Thymus (tissue), 11 donors: ENCODE results near the gene PKP2. TPM values are rescaled to one million over a fixed set of nuclear protein-coding genes. Genes with fewer than 3 reads are reported as not detected.
"Not testable (repeated sequence)": the region's sequence is repeated elsewhere in the genome, so short reads cannot be mapped to it uniquely, and the experiment has no call there.

ENCODE experiments used
- DNase-seq, 9 donors: peaks; one replicate each; pipeline ENCODE4 v3.0.0-alpha.2; 2013; ENCODE audit warnings: low spot score in 9 of 9, low read depth in 6 of 9, missing footprints in 1 of 9
- H3K27ac ChIP-seq, 2 donors: one replicate each; pipeline ENCODE4 v1.5.1; 2013; ENCODE audit warnings: control low read depth in 1 of 2, low read depth in 1 of 2, low read length in 1 of 2, mild to moderate bottlenecking in 1 of 2, moderate library complexity in 1 of 2
- H3K27me3 ChIP-seq, 2 donors: one replicate each; pipeline ENCODE4 v1.5.1; 2013; ENCODE audit warnings: low read length in 1 of 2; ENCODE audit not compliant: control insufficient read depth in 2 of 2, insufficient read depth in 1 of 2
- H3K36me3 ChIP-seq, 2 donors: one replicate each; pipeline ENCODE4 v1.5.1; 2013; ENCODE audit warnings: low read length in 1 of 2, mild to moderate bottlenecking in 1 of 2, moderate library complexity in 1 of 2; ENCODE audit not compliant: control insufficient read depth in 2 of 2, insufficient read depth in 2 of 2
- H3K4me1 ChIP-seq, 2 donors: one replicate each; pipeline ENCODE4 v1.5.1; 2013; ENCODE audit warnings: low read length in 2 of 2; ENCODE audit not compliant: control insufficient read depth in 2 of 2, insufficient read depth in 2 of 2
- H3K4me3 ChIP-seq, 2 donors: one replicate each; pipeline ENCODE4 v1.5.1; 2013; ENCODE audit warnings: low read length in 2 of 2, control low read depth in 1 of 2, mild to moderate bottlenecking in 1 of 2
- H3K9me3 ChIP-seq, 2 donors: one replicate each; pipeline ENCODE4 v1.5.1; 2013; ENCODE audit warnings: low read length in 1 of 2, mild to moderate bottlenecking in 1 of 2; ENCODE audit not compliant: control insufficient read depth in 2 of 2, insufficient read depth in 1 of 2
- WGBS: extraction: QIAGEN DNeasy Blood & Tissue Kit; methylation state at CpG from one replicate; pipeline ENCODE4 v1.1.7; 2013; 5-methylcytosine and 5-hydroxymethylcytosine counted together
- polyA plus RNA-seq: library from polyadenylated mRNA; stranded (reverse); fragments of 200-250 nt; gene quantifications from one replicate; pipeline ENCODE4 v1.2.3, GENCODE V29; 2013
- total RNA-seq: library from RNA; stranded (reverse); fragments of 120-200 nt; gene quantifications from one replicate; pipeline ENCODE4 v1.2.4, GENCODE V29; 2013
- donor health status: healthy.

The PKP2 gene
- total and polyA plus RNA-seq, 2 donors = 6.0 to 13.7 TPM

DNA sequence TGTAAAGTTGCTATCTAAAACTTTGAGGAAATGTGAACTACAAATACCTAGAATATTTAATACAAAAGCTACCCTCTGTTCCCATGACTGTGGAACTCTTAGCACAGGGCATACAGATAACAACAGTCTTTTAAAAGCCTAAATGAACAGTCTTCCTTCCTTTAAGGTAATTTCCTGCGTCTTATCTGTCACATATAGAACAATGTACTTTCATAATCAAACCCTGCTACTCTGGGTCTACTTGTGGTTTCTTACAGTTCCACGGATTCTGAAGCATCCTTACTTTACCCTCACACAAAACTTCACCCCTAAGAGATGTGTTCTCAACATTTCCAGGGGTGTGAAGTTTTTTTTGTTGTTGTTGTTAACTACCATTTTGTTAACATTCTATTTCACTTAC is 5.1 kb downstream of the PKP2 start:
- Histone ChIP-seq H3K27me3 (peaks cover 23 to 28% of the 10 kb centered on the region in 2 donors), H3K27ac (no peak overlapping the region)
- 80% methylated on average over 2 of the region's 2 CpGs for WGBS

DNA sequence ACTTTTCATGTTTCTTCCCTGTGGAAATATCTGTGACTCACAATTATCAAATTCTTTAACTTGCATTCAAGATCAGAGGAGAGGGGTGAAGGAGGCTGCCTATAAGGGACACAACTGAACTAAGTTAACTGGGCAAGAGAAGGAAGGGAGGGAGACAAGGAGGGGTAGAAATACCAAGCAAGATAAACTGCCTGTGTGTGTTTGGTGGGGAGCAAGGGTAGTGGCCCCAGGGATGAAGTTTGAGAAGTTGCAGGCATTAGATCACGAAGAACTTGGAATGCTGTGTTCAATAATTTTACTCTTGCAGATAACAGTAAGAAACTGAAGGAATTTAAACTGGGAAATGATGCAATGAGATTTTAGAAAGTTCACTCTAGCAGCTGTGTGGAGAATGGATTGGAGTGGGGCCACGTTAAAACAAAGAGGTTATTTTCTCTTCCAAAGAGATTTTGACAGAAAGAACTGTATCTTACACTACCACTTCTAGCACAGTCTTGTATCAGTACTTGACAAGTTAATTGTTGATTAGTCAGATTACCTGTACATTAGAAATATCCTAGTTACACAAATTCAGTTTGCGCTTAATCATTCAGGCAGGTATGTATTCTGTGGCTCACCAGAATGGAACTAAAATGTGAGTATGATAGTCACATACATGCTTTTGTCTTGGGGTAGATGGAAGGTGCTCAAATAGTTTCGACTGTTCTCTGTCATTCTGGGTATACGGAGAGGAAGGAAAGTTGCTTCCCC is 7.4 kb downstream of the PKP2 start:
- H3K9me3 ChIP-seq = no peaks in the 10 kb centered on the region
- whole genome bisulfite sequencing = 94% methylated on average over 5 of the region's 5 CpGs
- peaks cover 3 to 5% of the 10 kb centered on the region in 2 donors for H3K27me3 ChIP-seq
- peaks cover 0 to 2% of the 10 kb centered on the region in 2 donors for H3K4me1 ChIP-seq
- H3K4me3 ChIP-seq = no peak overlapping the region
- no peak overlapping the region for H3K27ac ChIP-seq
- no peak for DNase-seq
- H3K36me3 ChIP-seq = no peaks in the 10 kb centered on the region

More for the DNA sequence above, 5.1 kb downstream of the PKP2 start:
- DNase-seq = no peak
- Histone ChIP-seq H3K4me1 (peaks cover 0 to 2% of the 10 kb centered on the region in 2 donors), H3K4me3 (no peak overlapping the region), H3K9me3 (no peaks in the 10 kb centered on the region), H3K36me3 (no peaks in the 10 kb centered on the region)

DNA sequence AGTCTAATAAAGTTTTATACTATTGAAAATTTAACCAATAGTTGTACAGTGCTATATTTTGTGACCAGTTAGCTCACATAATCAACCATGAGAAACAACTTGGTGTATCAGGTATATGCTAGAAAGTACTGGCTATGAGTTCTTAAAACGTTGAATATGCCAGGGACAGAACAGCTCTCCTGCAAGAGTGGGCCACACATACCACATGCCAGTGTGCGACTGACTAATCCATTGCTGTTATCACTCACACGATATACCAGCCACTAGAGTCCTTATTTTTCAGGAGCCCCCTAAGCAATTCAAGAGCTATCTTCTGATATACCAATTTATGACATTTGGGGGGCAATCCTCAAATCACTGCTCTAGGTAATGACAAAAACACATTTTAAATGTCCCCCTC is 9.5 kb downstream of the PKP2 start:
- Histone ChIP-seq H3K27ac (no peak overlapping the region), H3K9me3 (no peaks in the 10 kb centered on the region), H3K36me3 (no peaks in the 10 kb centered on the region), H3K4me1 (no peaks in the 10 kb centered on the region), H3K4me3 (no peak overlapping the region), H3K27me3 (no peaks in the 10 kb centered on the region)
- 95% methylated on average over 3 of the region's 3 CpGs for WGBS
- no peak for DNase-seq

DNA sequence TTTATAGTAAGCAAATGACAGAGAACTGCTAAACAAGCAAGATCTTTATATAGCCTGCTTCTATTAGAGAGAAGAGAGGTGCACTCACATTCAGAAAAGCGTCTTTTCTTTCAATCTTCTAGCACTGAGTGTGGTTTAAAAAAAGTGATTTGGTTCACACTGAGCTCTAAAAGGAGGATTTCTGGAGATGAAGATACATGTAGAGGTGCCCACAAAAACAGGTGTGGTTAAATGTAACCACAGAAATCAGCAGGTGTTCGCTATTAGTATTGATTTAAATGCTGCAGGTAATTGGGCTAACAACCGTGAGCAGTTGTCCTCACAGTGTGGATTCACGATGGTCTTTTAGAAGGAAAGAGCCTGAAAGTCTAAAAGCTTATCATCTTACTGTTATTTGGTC is 10.7 kb downstream of the PKP2 start:
- H3K9me3 ChIP-seq = no peaks in the 10 kb centered on the region
- H3K4me3 ChIP-seq = no peak overlapping the region
- H3K27ac ChIP-seq = no peak overlapping the region
- WGBS = 81% methylated on average over 4 of the region's 4 CpGs
- no peak for DNase-seq
- H3K27me3 ChIP-seq = no peaks in the 10 kb centered on the region
- H3K36me3 ChIP-seq = no peaks in the 10 kb centered on the region
- no peaks in the 10 kb centered on the region for H3K4me1 ChIP-seq

DNA sequence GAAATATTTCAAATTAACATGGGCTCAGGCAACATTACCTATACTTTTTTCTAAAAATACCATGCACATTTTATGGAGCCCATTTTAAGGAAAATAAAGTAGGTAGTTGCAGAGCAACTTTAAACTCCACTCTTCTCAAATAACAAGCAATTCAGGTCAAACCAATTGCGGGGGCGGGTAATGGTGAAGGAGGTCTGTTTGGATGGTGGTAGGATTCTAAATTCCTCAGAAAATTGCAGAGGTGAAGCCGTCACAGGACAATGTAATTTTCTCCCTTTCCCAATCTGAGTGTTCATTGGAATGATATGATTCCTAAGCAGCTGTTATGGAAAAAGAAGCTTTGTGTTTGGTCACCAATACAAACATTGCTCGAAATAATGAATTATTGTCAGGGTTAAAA is 11.6 kb downstream of the PKP2 start:
- Histone ChIP-seq H3K27ac (no peak overlapping the region), H3K4me3 (no peak overlapping the region), H3K9me3 (no peaks in the 10 kb centered on the region), H3K4me1 (no peaks in the 10 kb centered on the region), H3K36me3 (no peaks in the 10 kb centered on the region), H3K27me3 (no peaks in the 10 kb centered on the region)
- DNase-seq = no peak
- WGBS = 96% methylated on average over 4 of the region's 4 CpGs

DNA sequence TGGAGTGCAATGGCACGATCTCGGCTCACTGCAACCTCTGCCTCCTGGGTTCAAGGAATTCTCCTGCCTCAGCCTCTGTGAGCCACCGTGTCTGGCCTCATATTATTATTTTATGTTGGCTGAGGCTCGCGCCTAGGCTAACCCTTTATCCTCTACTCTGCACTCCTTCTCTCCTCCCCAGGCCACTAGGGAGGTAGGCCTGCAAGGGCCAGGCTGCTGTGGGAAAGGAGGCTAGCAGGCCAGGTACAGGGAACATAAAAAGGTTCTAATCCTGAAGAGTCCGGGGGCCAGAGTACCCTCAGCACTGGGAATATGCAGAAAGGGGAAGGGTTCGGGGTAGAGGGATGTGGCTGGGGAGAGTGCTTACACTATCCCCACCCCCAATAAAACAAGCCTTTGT is 14.9 kb downstream of the PKP2 start:
- Histone ChIP-seq H3K9me3 (no peaks in the 10 kb centered on the region), H3K27ac (no peak overlapping the region), H3K36me3 (no peaks in the 10 kb centered on the region), H3K4me3 (no peak overlapping the region), H3K4me1 (no peaks in the 10 kb centered on the region), H3K27me3 (no peaks in the 10 kb centered on the region)
- no peak for DNase-seq
- 96% methylated on average over 7 of the region's 7 CpGs for WGBS

DNA sequence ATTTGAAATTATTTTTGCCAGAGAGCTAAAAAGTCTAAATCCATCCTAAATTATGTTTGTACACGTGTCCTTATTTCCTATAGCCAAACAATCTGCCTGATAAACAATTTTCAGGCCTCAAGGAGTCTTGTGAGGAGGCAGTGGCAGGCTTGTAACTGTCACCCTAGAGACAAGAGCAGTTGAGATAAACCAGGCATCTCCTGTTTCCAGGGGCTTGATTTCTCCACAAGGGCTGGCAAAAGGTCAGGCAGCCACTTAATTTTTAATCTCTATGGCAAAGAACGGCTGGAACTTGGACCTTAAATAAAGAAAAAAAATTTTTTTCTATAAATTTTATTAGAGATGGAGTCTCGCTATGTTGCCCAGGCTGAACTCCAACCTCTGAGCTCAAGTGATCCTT is 15.5 kb downstream of the PKP2 start:
- Histone ChIP-seq H3K27ac (no peak overlapping the region), H3K4me3 (no peak overlapping the region), H3K36me3 (no peaks in the 10 kb centered on the region), H3K4me1 (no peaks in the 10 kb centered on the region), H3K9me3 (no peaks in the 10 kb centered on the region), H3K27me3 (no peaks in the 10 kb centered on the region)
- 89% methylated on average over 3 of the region's 3 CpGs for WGBS
- DNase-seq = no peak

DNA sequence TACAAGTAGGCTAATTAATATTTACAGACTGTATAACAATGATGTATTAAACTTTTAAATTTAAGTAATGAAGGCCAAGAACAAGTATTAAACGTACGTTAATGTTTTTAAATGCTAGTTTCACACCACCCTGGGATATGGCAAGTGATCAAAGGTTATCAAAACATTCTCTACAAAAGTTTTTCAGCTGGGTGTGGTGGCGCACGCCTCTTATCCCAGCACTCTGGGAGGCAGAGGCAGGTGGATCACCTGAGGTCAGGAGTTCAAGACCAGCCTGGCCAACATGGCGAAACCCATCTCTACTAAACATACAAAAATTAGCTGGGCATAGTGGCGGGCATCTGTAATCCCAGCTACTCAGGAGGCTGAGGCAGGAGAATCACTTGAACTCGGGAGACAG is 17.5 kb downstream of the PKP2 start:
- WGBS = 96% methylated on average over 7 of the region's 7 CpGs
- DNase-seq = not testable (repeated sequence)

DNA sequence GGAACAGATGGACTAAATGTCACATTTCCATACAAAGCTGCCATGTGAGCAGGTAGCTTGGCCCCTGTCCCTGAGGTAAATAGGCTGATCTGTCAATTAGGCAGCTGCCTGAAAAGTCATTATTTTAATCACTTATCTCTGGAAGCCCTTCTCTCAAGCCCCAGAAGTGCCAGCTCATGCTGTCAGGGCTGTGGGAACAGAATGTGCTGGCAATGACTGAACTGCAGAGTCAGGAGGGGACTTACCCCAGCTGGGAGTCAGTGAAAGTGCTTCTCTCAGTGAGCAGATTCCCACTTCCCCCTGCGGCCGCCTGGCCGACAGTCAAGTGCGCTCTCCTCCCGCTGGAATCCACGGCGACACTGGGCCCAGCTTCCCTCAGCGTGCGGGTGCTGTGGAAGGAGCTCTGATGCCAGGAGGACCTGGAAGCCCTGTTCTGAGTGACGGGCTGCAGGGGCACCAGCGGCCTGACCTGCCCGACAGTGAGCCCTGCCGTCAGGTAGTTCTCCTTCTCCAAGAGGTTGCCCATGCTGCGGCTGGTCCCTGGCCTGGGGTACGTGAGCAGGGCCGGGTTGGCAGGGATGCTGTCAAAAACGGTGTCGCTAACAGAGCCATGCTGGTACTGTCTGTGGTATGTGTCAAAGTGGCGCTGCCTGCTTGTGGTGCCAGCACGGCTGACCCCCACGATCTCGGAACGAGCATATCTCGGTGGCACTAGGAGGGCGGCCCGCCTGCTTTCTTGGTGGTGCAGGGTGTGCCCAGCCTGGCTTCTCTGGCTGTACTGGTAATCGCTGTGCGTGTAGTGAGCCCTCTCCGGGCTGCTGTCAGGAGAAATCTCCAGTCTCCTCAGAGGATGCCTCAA is 18.7 kb downstream of the PKP2 start:
- Histone ChIP-seq H3K4me3 (no peak overlapping the region), H3K27me3 (no peaks in the 10 kb centered on the region), H3K4me1 (no peaks in the 10 kb centered on the region), H3K9me3 (no peaks in the 10 kb centered on the region), H3K27ac (no peak overlapping the region), H3K36me3 (no peaks in the 10 kb centered on the region)
- no peak for DNase-seq
- WGBS = 97% methylated on average over 29 of the region's 29 CpGs

More for the DNA sequence above, 17.5 kb downstream of the PKP2 start:
- H3K9me3 ChIP-seq, H3K4me1 ChIP-seq, H3K27ac ChIP-seq, H3K4me3 ChIP-seq, H3K27me3 ChIP-seq, H3K36me3 ChIP-seq: not testable (repeated sequence)
